DND-41 (cell line): ENCODE data around the gene CARD11.

ENCODE experiments used
- ATAC-seq: fragments of 200-7000 bp; cut with Tn5 transposase; 3 replicates; pipeline ENCODE4 v1.9.1; 2021; ENCODE audit warnings: low read depth; ENCODE audit not compliant: insufficient read depth
- DNase-seq: peaks from one replicate; pipeline ENCODE4 v3.0.0-alpha.2; 2020
- H2AFZ ChIP-seq: 2 replicates; pipeline ENCODE4 v1.6.0; 2012; ENCODE audit warnings: low read depth, low read length
- H3K27ac ChIP-seq: 2 replicates; pipeline ENCODE4 v1.5.1; 2012; ENCODE audit warnings: low read length, inconsistent platforms
- H3K27me3 ChIP-seq: fragments of 200-600 bp; sonication (generic); 2 replicates; pipeline ENCODE4 v1.6.0; 2012; ENCODE audit warnings: low read length, mild to moderate bottlenecking, inconsistent platforms; ENCODE audit not compliant: insufficient read depth, poor library complexity
- H3K36me3 ChIP-seq: 2 replicates; pipeline ENCODE4 v1.5.1; 2012; ENCODE audit warnings: low read length, inconsistent platforms; ENCODE audit not compliant: insufficient read depth
- H3K4me1 ChIP-seq: 2 replicates; pipeline ENCODE4 v1.5.1; 2012; ENCODE audit warnings: mild to moderate bottlenecking, low read length; ENCODE audit not compliant: insufficient read depth
- H3K4me2 ChIP-seq: 2 replicates; pipeline ENCODE4 v1.6.0; 2012; ENCODE audit warnings: mild to moderate bottlenecking, moderate library complexity, low read length, inconsistent platforms; ENCODE audit not compliant: insufficient read depth
- H3K4me3 ChIP-seq, 2 experiments: fragments of 200-600 bp in 1 of 2; shearing (Covaris generic) in 1 of 2; 2 replicates each; pipeline ENCODE4 v1.5.1; 2012 to 2016; ENCODE audit warnings: inconsistent platforms in 2 of 2, low read length in 2 of 2, mild to moderate bottlenecking in 2 of 2, low read depth in 1 of 2, moderate library complexity in 1 of 2
- H3K79me2 ChIP-seq: 2 replicates; pipeline ENCODE4 v1.6.0; 2012; ENCODE audit warnings: low read length, inconsistent platforms; ENCODE audit not compliant: insufficient read depth
- H3K9ac ChIP-seq: 2 replicates; pipeline ENCODE4 v1.6.0; 2012; ENCODE audit warnings: low read depth, mild to moderate bottlenecking, inconsistent platforms, low read length, moderate library complexity
- H3K9me3 ChIP-seq: 2 replicates; pipeline ENCODE4 v1.5.1; 2012; ENCODE audit warnings: low read length, moderate library complexity, mild to moderate bottlenecking, inconsistent platforms; ENCODE audit not compliant: insufficient read depth, severe bottlenecking
- H4K20me1 ChIP-seq: 2 replicates; pipeline ENCODE4 v1.6.0; 2012; ENCODE audit warnings: low read length; ENCODE audit not compliant: insufficient read depth
- EZH2 ChIP-seq: IDR thresholded peaks from 3 replicates; pipeline ENCODE4 v1.6.1; 2012; ENCODE audit warnings: borderline replicate concordance, low read depth, mild to moderate bottlenecking, moderate library complexity, low read length, inconsistent platforms; ENCODE audit not compliant: severe bottlenecking
- TF ChIP-seq, protein P1 (sequence below): IDR thresholded peaks from 2 replicates; pipeline ENCODE4 v1.5.1; 2012; ENCODE audit warnings: borderline replicate concordance, low read length, moderate library complexity, mild to moderate bottlenecking; ENCODE audit not compliant: poor library complexity, severe bottlenecking; ENCODE audit errors: extremely low read depth

Gene CARD11

DNA sequence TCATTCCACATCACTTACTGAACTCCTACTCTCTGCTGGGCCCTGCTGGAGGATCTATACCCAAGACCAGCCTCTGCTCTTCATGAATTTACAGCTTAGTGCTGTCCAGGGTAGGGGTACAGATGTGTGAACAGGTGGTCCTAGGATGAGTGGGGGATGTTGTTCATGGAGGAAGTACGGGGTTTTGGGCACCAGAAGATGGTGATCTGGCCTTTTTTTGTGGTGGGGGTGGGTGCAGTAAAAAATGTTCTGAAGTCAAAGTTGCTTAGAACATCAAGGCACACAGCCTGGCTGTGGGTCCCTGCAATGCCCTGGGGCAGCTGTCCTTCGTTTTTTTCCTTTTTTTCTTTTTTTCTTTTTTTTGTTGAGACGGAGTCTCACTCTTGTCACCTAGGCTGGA lies 165.4 kb downstream of the CARD11 start:
- H4K20me1 ChIP-seq: no peaks in the 10 kb centered on the region; the same call in 1 of the 2 replicates
- ATAC-seq (peak; percentile 31; the same call in 2 of the 3 replicates), DNase-seq (peak; percentile 59)
- H3K4me2 ChIP-seq: no peak overlapping the region
- peaks cover 18% of the 10 kb centered on the region for H3K4me1 ChIP-seq
- no peak overlapping the region for H2AFZ ChIP-seq
- no peak for TF ChIP-seq EZH2
- TF ChIP-seq, protein P1, sequence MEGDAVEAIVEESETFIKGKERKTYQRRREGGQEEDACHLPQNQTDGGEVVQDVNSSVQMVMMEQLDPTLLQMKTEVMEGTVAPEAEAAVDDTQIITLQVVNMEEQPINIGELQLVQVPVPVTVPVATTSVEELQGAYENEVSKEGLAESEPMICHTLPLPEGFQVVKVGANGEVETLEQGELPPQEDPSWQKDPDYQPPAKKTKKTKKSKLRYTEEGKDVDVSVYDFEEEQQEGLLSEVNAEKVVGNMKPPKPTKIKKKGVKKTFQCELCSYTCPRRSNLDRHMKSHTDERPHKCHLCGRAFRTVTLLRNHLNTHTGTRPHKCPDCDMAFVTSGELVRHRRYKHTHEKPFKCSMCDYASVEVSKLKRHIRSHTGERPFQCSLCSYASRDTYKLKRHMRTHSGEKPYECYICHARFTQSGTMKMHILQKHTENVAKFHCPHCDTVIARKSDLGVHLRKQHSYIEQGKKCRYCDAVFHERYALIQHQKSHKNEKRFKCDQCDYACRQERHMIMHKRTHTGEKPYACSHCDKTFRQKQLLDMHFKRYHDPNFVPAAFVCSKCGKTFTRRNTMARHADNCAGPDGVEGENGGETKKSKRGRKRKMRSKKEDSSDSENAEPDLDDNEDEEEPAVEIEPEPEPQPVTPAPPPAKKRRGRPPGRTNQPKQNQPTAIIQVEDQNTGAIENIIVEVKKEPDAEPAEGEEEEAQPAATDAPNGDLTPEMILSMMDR: no peak
- H3K27ac ChIP-seq: peak overlapping the region; percentile 32; the same call in 1 of the 2 replicates
- no peaks in the 10 kb centered on the region for H3K27me3 ChIP-seq
- H3K9me3 ChIP-seq: no peaks in the 10 kb centered on the region
- no peaks in the 10 kb centered on the region for H3K79me2 ChIP-seq
- H3K36me3 ChIP-seq: no peaks in the 10 kb centered on the region
- no peak overlapping the region for H3K4me3 ChIP-seq
- no peak overlapping the region for H3K9ac ChIP-seq

DNA sequence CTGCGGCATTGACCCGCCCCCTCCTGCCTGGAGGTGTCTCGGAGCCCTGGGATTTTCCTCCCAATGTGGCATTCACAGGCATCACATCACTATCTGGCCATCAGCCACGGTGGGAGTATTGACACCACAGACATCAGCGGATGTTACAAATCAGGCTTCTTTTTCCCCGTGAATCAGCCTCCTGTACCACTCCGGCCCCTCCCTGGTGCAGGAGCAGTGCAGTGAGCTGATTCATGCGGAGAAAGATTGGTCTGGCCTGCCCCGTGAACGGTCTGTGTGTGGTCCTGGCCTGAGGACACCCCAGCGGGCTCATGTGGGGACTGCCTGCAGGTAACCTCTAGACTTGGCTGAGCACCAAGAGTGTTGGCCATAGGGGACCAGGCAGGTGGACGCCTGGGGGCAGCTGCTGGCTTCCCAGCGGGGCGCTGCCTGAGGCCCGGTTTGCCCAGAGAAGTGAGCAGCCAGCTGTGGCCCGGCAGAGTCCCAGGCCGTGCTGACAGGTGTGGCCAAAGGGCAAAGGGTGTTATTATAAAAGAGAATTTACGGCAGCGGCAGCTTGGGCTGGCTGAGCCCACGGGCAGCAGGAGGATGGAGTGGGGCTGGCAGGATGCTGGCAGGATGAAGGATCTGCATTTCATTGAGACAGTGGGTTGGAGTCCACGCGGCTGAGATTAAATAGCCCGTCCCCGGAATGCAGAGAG lies 167.5 kb downstream of the CARD11 start:
- Histone ChIP-seq H3K9ac (no peak overlapping the region), H4K20me1 (no peaks in the 10 kb centered on the region; the same call in 1 of the 2 replicates), H3K79me2 (no peaks in the 10 kb centered on the region), H3K4me3 (no peak overlapping the region), H2AFZ (no peak overlapping the region), H3K36me3 (no peaks in the 10 kb centered on the region), H3K4me2 (no peak overlapping the region), H3K4me1 (peaks cover 19% of the 10 kb centered on the region), H3K27me3 (no peaks in the 10 kb centered on the region), H3K9me3 (no peaks in the 10 kb centered on the region), H3K27ac (no peak overlapping the region)
- TF ChIP-seq, protein P1: no peak
- no peak for TF ChIP-seq EZH2
- no peak for DNase-seq
- no peak for ATAC-seq

DNA sequence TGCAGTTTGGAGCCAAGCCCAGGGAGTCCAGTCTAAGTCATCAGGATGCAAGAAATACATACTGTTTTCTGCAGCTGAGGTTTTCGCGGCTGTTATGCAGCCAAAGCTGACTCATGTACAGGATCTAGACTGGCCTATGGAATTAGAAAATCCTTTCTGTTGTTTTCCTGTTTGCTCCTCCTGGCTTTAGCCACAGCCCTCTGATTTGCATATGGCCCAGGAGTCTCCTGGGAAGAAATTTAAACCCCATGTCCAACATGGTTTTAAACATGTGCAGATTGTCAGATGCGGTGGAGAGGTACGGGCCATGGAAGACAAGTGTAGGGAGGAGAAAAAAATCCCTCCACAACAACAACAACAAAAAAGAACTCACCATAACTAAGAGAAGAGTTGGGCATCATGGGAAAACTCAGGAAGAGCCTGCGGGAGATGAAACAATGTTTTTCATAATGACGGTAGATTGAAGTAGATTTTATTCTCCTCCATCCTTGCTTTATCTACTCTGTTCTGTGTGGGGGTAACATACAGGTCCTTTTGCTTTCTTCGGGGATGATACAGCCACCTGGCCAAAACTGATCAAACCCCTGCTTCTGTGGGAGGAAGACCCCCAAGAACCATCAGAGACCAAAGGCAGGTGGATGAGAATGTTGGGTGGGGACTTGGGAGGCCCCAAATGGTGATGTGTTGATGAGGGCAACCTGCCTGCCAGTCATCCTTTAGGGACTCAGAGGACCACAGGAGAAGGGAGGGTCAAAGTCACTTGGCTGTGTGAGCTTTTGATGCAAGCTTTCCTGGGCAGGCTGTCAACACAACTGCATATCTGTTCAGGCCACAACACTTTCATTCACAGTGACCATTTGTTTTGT lies 169.7 kb downstream of the CARD11 start:
- Histone ChIP-seq H3K9ac (no peak overlapping the region), H4K20me1 (no peaks in the 10 kb centered on the region), H3K4me1 (peaks cover 23% of the 10 kb centered on the region), H3K27me3 (no peaks in the 10 kb centered on the region), H3K36me3 (no peaks in the 10 kb centered on the region), H3K4me3 (no peak overlapping the region), H3K79me2 (no peaks in the 10 kb centered on the region), H3K4me2 (no peak overlapping the region), H3K27ac (no peak overlapping the region), H2AFZ (no peak overlapping the region), H3K9me3 (no peaks in the 10 kb centered on the region)
- peak; percentile 12 for DNase-seq
- no peak for TF ChIP-seq EZH2
- TF ChIP-seq, protein P1: no peak
- no peak for ATAC-seq
